Left lung (tissue), 10 donors: ENCODE results near the gene BFSP2. TPM values are rescaled to one million over a fixed set of nuclear protein-coding genes. Genes with fewer than 3 reads are reported as not detected.
"Not testable (repeated sequence)": the region's sequence is repeated elsewhere in the genome, so short reads cannot be mapped to it uniquely, and the experiment has no call there.

Experiments used
- ATAC-seq: fragments of 200-7000 bp; cut with Tn5 transposase; one replicate; pipeline ENCODE4 v1.9.1; 2020; ENCODE audit warnings: moderate library complexity
- DNase-seq, 4 donors: peaks; one replicate each; pipeline ENCODE4 v3.0.0-alpha.2; 2013 to 2020
- H3K27ac ChIP-seq, 2 donors: fragments of 200-600 bp; sonication (generic) in 1 of 2; one replicate each; pipeline versions ENCODE4 v1.5.0 to v1.8.0; 2020 to 2021
- H3K27me3 ChIP-seq, 2 donors: fragments of 200-600 bp; sonication (generic) in 1 of 2; one replicate each; pipeline versions ENCODE4 v1.5.0 to v1.8.0; 2020 to 2021
- H3K36me3 ChIP-seq, 2 donors: fragments of 200-600 bp; sonication (generic) in 1 of 2; one replicate each; pipeline versions ENCODE4 v1.5.0 to v1.8.0; 2020 to 2021
- H3K4me1 ChIP-seq, 2 donors: fragments of 200-600 bp; one replicate each; pipeline ENCODE4 v1.8.0; 2021
- H3K4me3 ChIP-seq, 2 donors: fragments of 200-600 bp; sonication (generic) in 1 of 2; one replicate each; pipeline versions ENCODE4 v1.5.0 to v1.8.0; 2020 to 2021; ENCODE audit warnings: mild to moderate bottlenecking in 1 of 2
- H3K9me3 ChIP-seq, 2 donors: fragments of 200-600 bp; sonication (generic) in 1 of 2; one replicate each; pipeline versions ENCODE4 v1.5.0 to v1.8.0; 2020 to 2021
- CTCF ChIP-seq, 2 donors: fragments of 200-600 bp; sonication (generic) in 1 of 2; IDR thresholded peaks; one replicate each; pipeline versions ENCODE4 v1.5.0 to v1.8.0; 2021; ENCODE audit warnings: antibody characterized with exemption in 2 of 2
- intact Hi-C, 2 donors: fragments of 100-400 bp; cut with DNase I; formaldehyde crosslinking; loops; one replicate each; pipeline versions ENCODE4 v1.11.2 to v1.14.2; 2022
- polyA plus RNA-seq, 6 donors: library from polyadenylated mRNA; unstranded; fragments of 120-200 nt; gene quantifications; one replicate each; pipeline ENCODE4 v1.2.1, GENCODE V29; 2013; ENCODE audit not compliant: insufficient read length in 6 of 6
- total RNA-seq, 2 donors: library from RNA; stranded (reverse); fragmentation: NEBNext Ultra II Directional; extraction: Animal tissue kit (Norgen Biotek cat#: 25700); gene quantifications; one replicate each; pipeline ENCODE4 v1.2.1, GENCODE V29; 2021
- donor health status: DM: no; HTN: yes; CAD: no.
- donor health status: DM: no; HTN: no; CAD: no.

BFSP2 gene
- total and polyA plus RNA-seq, 8 donors, result not detected

GRCh38 chr3:133491481-133492059, 91.7 kb downstream of the BFSP2 start:
- H3K27ac ChIP-seq, result no peak overlapping the region
- no peak for ATAC-seq
- DNase-seq, result no peak
- intact Hi-C loops, result no loop called here
- H3K36me3 ChIP-seq, result no peaks in the 10 kb centered on the region
- TF ChIP-seq CTCF (IDR thresholded peaks at IDR 0.05), result no peak
- no peak overlapping the region for H3K4me3 ChIP-seq
- H3K9me3 ChIP-seq, result peaks cover 0 to 2% of the 10 kb centered on the region in 2 donors
- no peaks in the 10 kb centered on the region for H3K4me1 ChIP-seq
- H3K27me3 ChIP-seq, result no peaks in the 10 kb centered on the region

GRCh38 chr3:133492159-133492741, 92.4 kb downstream of the BFSP2 start:
- no peak overlapping the region for H3K4me3 ChIP-seq
- H3K9me3 ChIP-seq, result no peaks in the 10 kb centered on the region
- ATAC-seq (no peak), DNase-seq (no peak)
- no peaks in the 10 kb centered on the region for H3K4me1 ChIP-seq
- no peak for TF ChIP-seq CTCF (IDR thresholded peaks at IDR 0.05)
- no peaks in the 10 kb centered on the region for H3K36me3 ChIP-seq
- H3K27me3 ChIP-seq, result no peaks in the 10 kb centered on the region
- H3K27ac ChIP-seq, result no peak overlapping the region
- intact Hi-C loops, result no loop called here

- H3K9me3 ChIP-seq, result no peaks in the 10 kb centered on the region
- H3K4me3 ChIP-seq, result no peak overlapping the region
- no peaks in the 10 kb centered on the region for H3K36me3 ChIP-seq
- H3K27me3 ChIP-seq, result no peaks in the 10 kb centered on the region
- ATAC-seq, result peak; percentile 47
- DNase-seq, result no peak
- H3K4me1 ChIP-seq, result no peaks in the 10 kb centered on the region
- peak in 1 of 2 donors; percentile 26 for TF ChIP-seq CTCF (IDR thresholded peaks at IDR 0.05)
- no peak overlapping the region for H3K27ac ChIP-seq
- intact Hi-C loops, result no loop called here
Measured at GRCh38 chr3:133494469-133494868, 94.6 kb downstream of the BFSP2 start.

GRCh38 chr3:133502542-133502941, 102.7 kb downstream of the BFSP2 start:
- H3K27me3 ChIP-seq, DNase-seq, H3K9me3 ChIP-seq, ATAC-seq, intact Hi-C loops, H3K27ac ChIP-seq, H3K36me3 ChIP-seq, H3K4me3 ChIP-seq: not testable (repeated sequence)
- peaks cover 0 to 18% of the 10 kb centered on the region in 2 donors for H3K4me1 ChIP-seq

GRCh38 chr3:133503409-133503808, 103.6 kb downstream of the BFSP2 start:
- Histone ChIP-seq H3K4me3 (no peak overlapping the region), H3K36me3 (no peaks in the 10 kb centered on the region), H3K9me3 (no peaks in the 10 kb centered on the region), H3K4me1 (peaks cover 0 to 18% of the 10 kb centered on the region in 2 donors), H3K27ac (no peak overlapping the region), H3K27me3 (no peaks in the 10 kb centered on the region)
- DNase-seq (no peak), ATAC-seq (no peak)
- TF ChIP-seq CTCF (IDR thresholded peaks at IDR 0.05), result no peak
- intact Hi-C loops, result no loop called here

GRCh38 chr3:133504736-133505135, 104.9 kb downstream of the BFSP2 start:
- DNase-seq, result no peak
- H3K27ac ChIP-seq, result no peak overlapping the region
- no peaks in the 10 kb centered on the region for H3K36me3 ChIP-seq
- ATAC-seq, result no peak
- peaks cover 0 to 18% of the 10 kb centered on the region in 2 donors for H3K4me1 ChIP-seq
- no peaks in the 10 kb centered on the region for H3K9me3 ChIP-seq
- no peak overlapping the region for H3K4me3 ChIP-seq
- H3K27me3 ChIP-seq, result no peaks in the 10 kb centered on the region
- no peak for TF ChIP-seq CTCF (IDR thresholded peaks at IDR 0.05)
- intact Hi-C loops, result no loop called here
